Stomach (tissue), 9 donors: ENCODE measurements around the gene THBS3. TPM values are rescaled to one million over a fixed set of nuclear protein-coding genes. Genes with fewer than 3 reads are reported as not detected.
"Not testable (repeated sequence)": the region's sequence is repeated elsewhere in the genome, so short reads cannot be mapped to it uniquely, and the experiment has no call there.

Experiments used
- DNase-seq, 2 donors: peaks; one replicate each; pipeline versions ENCODE4 v3.0.0 to v3.0.0-alpha.2; 2013 to 2019
- H3K27ac ChIP-seq, 5 donors: fragments of 200-600 bp in 4 of 5; sonication (generic) in 4 of 5; one replicate each; pipeline ENCODE4 v1.5.1; 2013 to 2019; ENCODE audit warnings: mild to moderate bottlenecking in 1 of 5, moderate library complexity in 1 of 5
- H3K27me3 ChIP-seq, 3 donors: fragments of 200-600 bp; sonication (generic); one replicate each; pipeline ENCODE4 v1.5.1; 2017 to 2019; ENCODE audit warnings: mixed run types in 1 of 3
- H3K36me3 ChIP-seq, 4 donors: fragments of 200-600 bp; sonication (generic); 1 replicate in 3 of 4; 2 replicates in 1 of 4; pipeline ENCODE4 v1.5.1; 2016 to 2019
- H3K4me1 ChIP-seq, 4 donors: fragments of 200-600 bp; sonication (generic); one replicate each; pipeline ENCODE4 v1.5.1; 2016 to 2019
- H3K4me3 ChIP-seq, 4 donors: fragments of 200-600 bp; sonication (generic) in 3 of 4; one replicate each; pipeline ENCODE4 v1.5.1; 2016 to 2019; ENCODE audit warnings: mild to moderate bottlenecking in 1 of 4
- H3K9me3 ChIP-seq, 4 donors: fragments of 200-600 bp; sonication (generic); one replicate each; pipeline ENCODE4 v1.5.1; 2016 to 2019
- CTCF ChIP-seq, 7 experiments: fragments of 450-650 bp in 4 of 7; fragments of 200-600 bp in 3 of 7; sonication (generic) in 3 of 7; IDR thresholded peaks; one replicate each; pipeline ENCODE4 v1.5.1; 2016 to 2019; ENCODE audit warnings: antibody characterized with exemption in 7 of 7, control low read depth in 2 of 7, mild to moderate bottlenecking in 1 of 7
- EP300 ChIP-seq: sonication (generic); formaldehyde crosslinking; IDR thresholded peaks from one replicate; pipeline ENCODE4 v1.6.1; 2017; ENCODE audit warnings: antibody characterized with exemption
- POLR2A ChIP-seq, 4 donors: fragments of 450-650 bp; IDR thresholded peaks; one replicate each; pipeline ENCODE4 v1.6.1; 2016; ENCODE audit warnings: antibody characterized with exemption in 4 of 4, control low read depth in 2 of 4, mild to moderate bottlenecking in 1 of 4, moderate library complexity in 1 of 4
- POLR2AphosphoS5 ChIP-seq, 3 donors: sonication (generic); formaldehyde crosslinking; IDR thresholded peaks; one replicate each; pipeline ENCODE4 v1.6.1; 2016; ENCODE audit warnings: antibody characterized with exemption in 3 of 3
- WGBS, 5 donors: extraction: QIAGEN DNeasy Blood & Tissue Kit in 3 of 5; methylation state at CpG; one replicate each; pipeline versions ENCODE4 v1.1.5 to v1.1.7; 2013 to 2018; 5-methylcytosine and 5-hydroxymethylcytosine counted together
- intact Hi-C: fragments of 100-400 bp; cut with DNase I; formaldehyde crosslinking; loops from one replicate; pipeline ENCODE4 v1.15.1; 2023; ENCODE audit warnings: low total_unique reads
- polyA plus RNA-seq, 3 donors: library from polyadenylated mRNA; stranded (reverse); fragments of 200-250 nt; gene quantifications; one replicate each; pipeline ENCODE4 v1.2.3, GENCODE V29; 2013
- total RNA-seq, 5 donors: library from RNA; depleted of rRNA; stranded (reverse); fragments of >200 nt; gene quantifications; one replicate each; pipeline versions ENCODE4 v1.1.0 to v1.2.3, GENCODE V29; 2014 to 2016
- donor health status: healthy with polysubstance abuse.
- donor health status: Bipolar disorder and iron deficiency.
- donor health status: healthy.

THBS3 gene
- total and polyA plus RNA-seq, 8 donors = 11.0 to 65.9 (median 23.2) TPM

GRCh38 chr1:155195201-155196102 lies 12.2 kb downstream of the THBS3 start:
- Histone ChIP-seq H3K4me3 (peak overlapping the region; percentile 60 to 67 (median 64)), H3K9me3 (no peaks in the 10 kb centered on the region), H3K4me1 (peaks cover 23 to 52% (median 36%) of the 10 kb centered on the region in 4 donors), H3K36me3 (peaks cover 3 to 39% (median 29%) of the 10 kb centered on the region in 4 donors), H3K27ac (peak overlapping the region; percentile 18 to 98 (median 95)), H3K27me3 (no peaks in the 10 kb centered on the region)
- 23 to 46% (median 27%) methylated on average over 11 to 27 of the region's 27 CpGs for WGBS, 5 donors
- TF ChIP-seq EP300 (no peak), CTCF (IDR thresholded peaks at IDR 0.05) (no peak), POLR2AphosphoS5 (IDR thresholded peaks at IDR 0.05) (no peak), POLR2A (IDR thresholded peaks at IDR 0.05) (no peak)
- peak in 1 of 2 donors; percentile 56 for DNase-seq
- intact Hi-C loops = no loop called here

GRCh38 chr1:155193991-155194240 lies 13.8 kb downstream of the THBS3 start:
- peaks cover 23 to 52% (median 36%) of the 10 kb centered on the region in 4 donors for H3K4me1 ChIP-seq
- H3K27me3 ChIP-seq, DNase-seq, H3K9me3 ChIP-seq, intact Hi-C loops: not testable (repeated sequence)
- H3K4me3 ChIP-seq = peak overlapping the region; percentile 60 to 67 (median 64)
- 2 to 7% (median 4%) methylated on average over 16 of the region's 16 CpGs for WGBS, 5 donors
- H3K36me3 ChIP-seq = peaks cover 0 to 24% (median 21%) of the 10 kb centered on the region in 4 donors
- peak overlapping the region; percentile 88 to 98 (median 95) for H3K27ac ChIP-seq

DNA sequence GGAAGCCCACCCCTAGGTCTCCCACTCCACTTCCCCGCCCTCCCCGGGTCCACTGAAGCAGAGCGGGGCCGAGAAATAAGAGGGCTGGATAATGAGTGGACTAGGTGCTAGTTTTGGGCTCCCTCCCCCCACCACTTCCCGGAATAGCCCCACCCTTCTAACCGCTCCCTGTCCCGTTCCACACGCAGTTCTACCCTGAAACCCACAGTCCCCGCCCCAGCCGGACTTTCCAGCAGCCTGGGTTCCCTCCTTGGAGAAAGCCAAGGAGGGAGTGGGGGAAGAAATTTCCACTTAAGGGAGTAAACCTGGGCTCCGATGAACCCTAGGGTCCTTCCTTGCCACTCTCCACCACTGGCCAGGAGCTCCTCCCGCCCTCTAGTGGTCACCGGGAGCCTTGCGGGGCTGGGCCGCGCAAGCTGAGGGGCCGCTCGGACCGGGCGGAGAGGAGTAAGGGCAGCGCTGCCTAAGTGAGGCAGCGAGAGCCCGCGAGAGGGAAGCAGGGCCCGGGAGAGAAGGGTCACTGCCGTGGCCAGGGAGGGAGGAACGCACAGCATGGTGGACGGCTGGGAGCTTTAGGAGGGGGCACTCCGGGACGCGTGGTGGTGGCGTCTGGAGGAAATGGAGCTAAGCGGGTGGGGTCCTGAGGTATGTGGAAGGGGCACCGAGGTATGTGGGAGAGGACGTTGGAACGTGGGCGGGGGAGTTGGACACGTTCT lies 14.3 kb downstream of the THBS3 start:
- Histone ChIP-seq H3K27ac (peak overlapping the region; percentile 88 to 98 (median 95)), H3K9me3 (no peaks in the 10 kb centered on the region), H3K27me3 (no peaks in the 10 kb centered on the region), H3K4me1 (peaks cover 23 to 52% (median 36%) of the 10 kb centered on the region in 4 donors), H3K4me3 (peak overlapping the region; percentile 60 to 67 (median 64)), H3K36me3 (peaks cover 0 to 19% (median 17%) of the 10 kb centered on the region in 4 donors)
- TF ChIP-seq CTCF (IDR thresholded peaks at IDR 0.05) = peak in 6 of 7 experiments; percentile 89 to 99 (median 97)
- peak in 1 of 4 donors; percentile 20 for TF ChIP-seq POLR2A (IDR thresholded peaks at IDR 0.05)
- TF ChIP-seq POLR2AphosphoS5 (IDR thresholded peaks at IDR 0.05) = peak; percentile 45 to 84 (median 66)
- no peak for TF ChIP-seq EP300
- intact Hi-C loops = no loop called here
- DNase-seq = peak; percentile 93 to 96
- 0 to 1% (median 1%) methylated on average over 38 of the region's 38 CpGs for WGBS, 5 donors

- H3K36me3 ChIP-seq = peaks cover 0 to 11% (median 10%) of the 10 kb centered on the region in 4 donors
- H3K27me3 ChIP-seq = no peaks in the 10 kb centered on the region
- peaks cover 27 to 57% (median 36%) of the 10 kb centered on the region in 4 donors for H3K4me1 ChIP-seq
- no peaks in the 10 kb centered on the region for H3K9me3 ChIP-seq
- DNase-seq = peak; percentile 89 to 96
- TF ChIP-seq EP300 (no peak), CTCF (IDR thresholded peaks at IDR 0.05) (no peak), POLR2AphosphoS5 (IDR thresholded peaks at IDR 0.05) (peak in 2 of 3 donors; percentile 80 to 90), POLR2A (IDR thresholded peaks at IDR 0.05) (peak in 1 of 4 donors; percentile 67)
- peak overlapping the region; percentile 60 to 67 (median 64) for H3K4me3 ChIP-seq
- WGBS, 5 donors = 14 to 36% (median 26%) methylated on average over 11 to 20 of the region's 20 CpGs
- intact Hi-C loops = no loop called here
- peak overlapping the region; percentile 88 to 98 (median 95) for H3K27ac ChIP-seq
Measured at GRCh38 chr1:155192346-155193274, 15.1 kb downstream of the THBS3 start.
